GM23248 (cell line): ENCODE results near the gene ZNF665.

Experiments
- EZH2 ChIP-seq: fragments of 200-600 bp; sonication (generic); IDR thresholded peaks from 2 replicates; pipeline ENCODE4 v1.6.1; 2018; ENCODE audit warnings: antibody characterized with exemption, mild to moderate bottlenecking; ENCODE audit not compliant: insufficient read depth, poor library complexity, severe bottlenecking
- EZH2phosphoT487 ChIP-seq: fragments of 200-600 bp; sonication (generic); IDR thresholded peaks from 2 replicates; pipeline ENCODE4 v1.6.1; 2018; ENCODE audit warnings: antibody characterized with exemption, moderate library complexity, mild to moderate bottlenecking, low read depth; ENCODE audit not compliant: insufficient read depth

DNA sequence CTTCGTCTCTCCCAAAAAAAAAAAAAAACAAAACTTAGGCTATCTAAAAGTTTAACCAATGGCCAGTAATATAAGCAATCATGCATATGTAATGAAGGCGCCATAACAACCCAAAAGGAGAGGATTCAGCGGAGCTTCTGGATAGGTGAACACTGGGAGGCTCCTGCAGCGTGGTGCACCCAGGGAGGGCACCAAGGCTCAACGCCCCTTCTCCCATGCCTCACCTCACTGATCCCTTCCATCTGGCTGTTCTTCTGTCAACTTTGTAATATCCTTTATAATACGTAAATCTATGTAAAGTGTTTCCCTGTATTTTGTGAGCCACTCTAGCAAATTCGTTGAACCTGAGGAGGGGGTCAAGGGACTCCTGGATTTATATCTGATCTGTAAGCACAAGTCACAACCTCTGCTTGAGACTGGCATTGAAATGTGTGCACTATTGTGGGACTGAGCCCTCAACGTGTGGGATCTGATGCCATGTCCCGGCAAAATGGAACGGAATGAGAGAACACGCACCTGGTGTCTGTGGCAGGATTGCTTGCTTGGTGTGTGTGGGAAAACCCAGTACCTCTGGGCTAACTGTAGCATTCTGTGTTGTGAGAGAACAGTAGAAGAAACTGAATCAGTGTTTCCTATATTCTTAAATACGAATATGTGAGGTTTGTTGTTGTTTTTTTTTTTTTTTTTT lies 521 bp upstream of the ZNF665 start:
- TF ChIP-seq EZH2, result no peak
- TF ChIP-seq EZH2phosphoT487, result no peak
